HG03196 (cell line): ENCODE measurements around the gene CPNE5.

ENCODE experiments used
- ATAC-seq: cut with Tn5 transposase; IDR thresholded peaks from one replicate; pipeline ENCODE4 v1.9.1; 2021; ENCODE audit not compliant: unreplicated experiment

The CPNE5 gene

GRCh38 chr6:36749829-36750489, 89.3 kb downstream of the CPNE5 start:
- ATAC-seq: no peak

GRCh38 chr6:36746251-36746650, 93.0 kb downstream of the CPNE5 start:
- no peak for ATAC-seq

- no peak for ATAC-seq
Observed at GRCh38 chr6:36745836-36746235, 93.4 kb downstream of the CPNE5 start.

GRCh38 chr6:36745283-36745682, 94.0 kb downstream of the CPNE5 start:
- ATAC-seq: no peak

GRCh38 chr6:36744304-36744673, 95.0 kb downstream of the CPNE5 start:
- ATAC-seq: no peak

- no peak for ATAC-seq
Observed at GRCh38 chr6:36743538-36744303, 95.5 kb downstream of the CPNE5 start.

GRCh38 chr6:36743032-36743431, 96.2 kb downstream of the CPNE5 start:
- ATAC-seq: no peak

GRCh38 chr6:36742146-36742545, 97.1 kb downstream of the CPNE5 start:
- ATAC-seq: no peak

- no peak for ATAC-seq
Observed at GRCh38 chr6:36740818-36741179, 98.4 kb downstream of the CPNE5 start.

GRCh38 chr6:36739947-36740817, 99.1 kb downstream of the CPNE5 start:
- ATAC-seq: no peak

- no peak for ATAC-seq
Observed at GRCh38 chr6:36738108-36738507, 101.1 kb downstream of the CPNE5 start.

- no peak for ATAC-seq
Observed at GRCh38 chr6:36737043-36737785, 102.0 kb downstream of the CPNE5 start.

GRCh38 chr6:36735110-36736071, 103.9 kb downstream of the CPNE5 start:
- ATAC-seq: no peak

- ATAC-seq: no peak
Observed at GRCh38 chr6:36734486-36735060, 104.7 kb downstream of the CPNE5 start.

GRCh38 chr6:36733300-36733699, 105.9 kb downstream of the CPNE5 start:
- ATAC-seq: no peak

- ATAC-seq: no peak
Observed at GRCh38 chr6:36731622-36732310, 107.5 kb downstream of the CPNE5 start.

GRCh38 chr6:36730424-36731380, 108.5 kb downstream of the CPNE5 start:
- ATAC-seq: no peak

- no peak for ATAC-seq
Observed at GRCh38 chr6:36729161-36729524, 110.1 kb downstream of the CPNE5 start.
